Hematopoietic multipotent progenitor cell treated with erythropoietin and hydrocortisone succinate and interleukin-3 and kit ligand, for 8 days (in vitro differentiated cells): ENCODE measurements around the gene GPC5.

Experiments
- DNase-seq: peaks from one replicate; pipeline ENCODE4 v3.0.0-alpha.2; 2015

The GPC5 gene

DNA sequence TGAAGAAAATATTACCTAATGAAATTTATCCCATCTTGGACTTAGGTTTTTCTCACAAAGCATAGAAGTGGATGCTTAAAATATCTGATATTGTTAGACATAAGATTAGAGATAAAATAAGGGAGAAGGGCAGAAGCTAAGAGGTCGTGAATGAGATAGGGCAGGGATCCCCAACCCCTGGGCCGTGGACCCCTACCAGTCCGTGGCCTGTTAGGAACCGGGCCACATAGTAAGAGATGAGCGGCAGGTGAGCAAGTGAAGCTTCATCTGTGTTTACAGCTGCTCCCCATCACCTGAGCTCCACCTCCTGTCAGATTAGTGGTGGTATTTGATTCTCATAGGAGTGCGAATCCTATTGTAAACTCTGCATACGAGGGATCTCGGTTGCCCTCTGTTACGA, 202.9 kb downstream of the GPC5 start:
- no peak for DNase-seq

GRCh38 chr13:91601807-91602206, 203.4 kb downstream of the GPC5 start:
- no peak for DNase-seq

DNA sequence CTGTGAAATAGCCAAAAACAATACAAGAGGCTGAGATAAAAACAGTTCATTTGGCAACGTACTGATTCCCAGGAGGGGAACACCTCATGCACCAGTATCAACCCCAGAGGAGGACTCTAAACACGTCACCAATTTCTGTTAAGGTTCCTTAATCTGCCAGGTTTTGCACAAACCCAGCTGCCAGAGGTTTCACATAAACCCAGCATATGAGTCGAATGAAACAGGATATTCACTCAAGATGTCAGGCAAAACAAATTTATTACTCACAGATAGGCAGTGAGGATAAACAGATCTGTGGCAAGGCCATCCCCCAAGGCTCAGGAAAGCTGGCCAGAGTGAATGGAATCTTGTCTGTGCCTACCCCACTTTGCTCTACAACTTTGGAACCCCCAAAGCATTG, 210.9 kb downstream of the GPC5 start:
- no peak for DNase-seq

DNA sequence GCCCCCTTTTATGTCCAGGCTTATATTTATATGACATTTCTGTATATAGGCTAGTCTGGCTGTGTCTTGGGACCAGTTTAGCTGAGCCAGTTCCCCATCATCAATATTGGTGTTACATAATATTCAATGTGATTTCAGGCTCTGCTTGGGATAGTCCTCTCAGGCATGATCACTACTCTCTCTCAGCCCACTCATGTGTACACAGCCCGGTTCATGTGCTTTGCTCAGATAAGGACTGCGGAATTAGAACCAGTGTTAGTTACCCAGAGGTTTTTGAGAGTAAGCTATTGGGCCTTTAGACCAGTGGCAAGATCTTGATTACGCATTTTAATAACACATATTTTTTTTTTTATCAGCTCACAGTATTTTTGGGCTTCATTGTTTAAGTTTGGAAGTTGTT, 219.9 kb downstream of the GPC5 start:
- DNase-seq: no peak

DNA sequence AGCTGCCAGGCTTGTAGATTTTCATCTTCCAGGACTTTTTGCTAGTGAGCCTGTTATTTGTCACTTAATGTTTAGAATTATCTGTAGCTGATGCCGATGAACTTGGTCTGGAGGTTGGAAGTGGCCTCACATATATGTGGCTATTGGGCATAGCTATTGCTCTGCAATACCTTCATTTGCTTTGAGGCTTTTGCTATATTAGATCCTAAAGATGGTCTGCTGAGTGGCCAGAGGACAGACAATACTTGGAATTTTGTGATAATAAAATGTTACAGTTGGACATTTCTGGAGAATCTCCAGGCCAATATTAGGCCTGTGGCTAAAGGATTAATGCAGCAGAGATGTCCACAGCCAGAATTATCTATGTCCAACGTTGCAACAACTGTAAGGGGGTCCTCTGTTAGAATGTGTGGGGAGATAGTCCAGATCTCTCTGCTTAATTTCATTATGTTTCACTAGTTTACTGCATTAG, 222.3 kb downstream of the GPC5 start:
- DNase-seq: no peak

DNA sequence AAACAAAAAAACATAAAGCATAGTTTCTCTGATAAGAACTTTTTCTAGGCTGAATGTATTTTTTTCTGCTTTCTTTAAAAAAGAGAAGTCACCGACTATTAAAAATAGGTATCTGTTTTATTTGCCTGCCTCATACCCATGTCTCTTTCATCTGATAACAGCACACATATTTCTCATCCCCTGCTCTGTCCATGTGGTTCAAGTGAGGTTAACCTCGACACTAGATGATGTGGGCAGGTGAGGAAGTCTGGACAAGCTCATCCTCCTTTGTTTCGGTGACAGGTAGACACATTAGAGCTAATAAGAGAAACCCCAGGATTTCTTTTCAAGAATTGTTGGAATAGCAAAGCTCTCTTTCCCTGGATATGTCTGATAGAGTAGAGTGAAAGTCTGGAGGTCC, 222.7 kb downstream of the GPC5 start:
- DNase-seq: no peak

GRCh38 chr13:91621963-91622362, 223.5 kb downstream of the GPC5 start:
- DNase-seq: no peak

DNA sequence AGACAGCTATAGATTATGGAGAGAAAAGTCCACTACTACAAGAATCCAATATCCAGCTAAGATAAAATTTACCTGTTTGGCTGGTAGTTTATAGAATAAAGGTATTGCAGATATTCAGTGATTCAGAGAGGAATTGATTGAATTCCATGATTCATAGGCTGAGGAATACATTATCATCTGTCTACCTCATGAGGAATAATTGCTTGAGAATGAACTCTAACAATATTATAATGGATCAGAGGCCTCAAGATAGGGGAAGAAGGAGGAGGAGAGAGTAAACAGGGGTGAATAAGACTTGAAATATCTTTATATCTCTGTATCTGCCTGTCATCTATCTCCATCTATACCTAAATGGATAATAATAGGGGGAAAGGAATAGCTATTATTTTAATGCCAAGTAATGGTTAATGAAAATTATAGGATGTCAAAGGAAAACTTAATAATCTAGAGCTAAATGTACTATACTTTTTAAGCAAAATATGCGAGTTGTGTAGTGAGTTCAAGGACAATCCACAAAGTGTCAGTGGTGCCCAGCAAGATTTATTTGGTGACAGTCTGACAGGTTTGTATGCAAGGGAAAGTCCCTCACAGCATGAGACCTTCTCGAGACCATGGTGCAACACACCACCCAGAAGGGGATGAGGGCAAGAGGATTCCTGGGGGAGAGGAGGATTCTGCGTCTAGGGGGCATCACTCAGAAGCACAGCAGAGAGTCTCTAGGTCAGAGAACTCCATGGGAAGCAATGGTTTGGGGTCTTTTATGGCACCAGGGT, 224.5 kb downstream of the GPC5 start:
- no peak for DNase-seq

DNA sequence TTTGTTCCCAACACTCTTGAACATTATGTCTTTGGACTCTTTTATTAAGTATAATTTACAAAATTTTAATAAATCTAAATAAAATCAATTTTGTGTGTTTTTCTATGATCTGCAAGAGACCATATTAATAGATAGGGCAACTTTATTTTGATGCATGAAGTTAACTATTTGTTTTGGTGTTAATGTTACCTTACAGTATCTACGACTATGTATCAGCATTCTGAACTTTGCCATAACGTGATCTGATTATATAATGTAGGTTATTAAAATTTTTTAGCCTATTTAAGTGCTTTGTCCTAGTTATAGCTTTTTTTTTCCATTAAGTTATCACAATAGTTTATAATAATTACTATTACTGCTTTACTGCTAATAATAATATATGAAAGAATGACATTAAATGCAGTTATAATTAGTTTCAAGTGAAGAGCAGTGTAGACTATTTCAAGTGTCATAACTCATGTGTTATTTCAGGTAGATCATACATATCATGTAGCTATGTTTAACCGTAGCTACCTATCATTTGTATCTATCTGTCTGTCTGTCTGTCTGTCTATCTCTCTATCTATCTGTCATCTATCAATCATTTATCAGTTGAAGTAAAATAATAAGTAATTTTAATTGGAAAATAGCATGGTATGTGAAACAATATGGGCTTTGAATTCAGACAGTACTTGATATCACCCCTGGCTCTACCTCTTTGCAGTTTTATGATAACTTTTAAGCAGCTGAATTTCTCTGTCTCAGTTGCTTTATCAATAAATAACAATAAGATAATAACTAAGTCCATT, 229.7 kb downstream of the GPC5 start:
- DNase-seq: no peak

DNA sequence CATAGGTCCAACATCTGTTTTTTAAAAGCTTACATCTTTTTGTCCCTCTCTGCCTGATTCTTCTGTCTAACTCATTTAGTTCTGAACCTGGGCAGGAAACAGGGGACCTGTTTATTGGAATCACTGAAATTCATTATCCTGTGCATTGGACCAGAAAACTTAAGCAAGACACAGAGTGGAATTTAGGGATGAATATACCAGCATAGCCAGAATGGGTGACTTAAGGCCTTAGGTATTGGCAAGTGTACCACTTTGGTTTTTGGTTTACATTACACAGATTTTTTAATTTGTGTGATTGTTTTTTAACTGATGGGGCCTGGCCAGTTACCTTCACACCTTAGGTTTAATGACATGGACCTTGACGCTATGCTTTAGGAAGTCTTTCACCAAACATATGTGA, 232.5 kb downstream of the GPC5 start:
- no peak for DNase-seq

DNA sequence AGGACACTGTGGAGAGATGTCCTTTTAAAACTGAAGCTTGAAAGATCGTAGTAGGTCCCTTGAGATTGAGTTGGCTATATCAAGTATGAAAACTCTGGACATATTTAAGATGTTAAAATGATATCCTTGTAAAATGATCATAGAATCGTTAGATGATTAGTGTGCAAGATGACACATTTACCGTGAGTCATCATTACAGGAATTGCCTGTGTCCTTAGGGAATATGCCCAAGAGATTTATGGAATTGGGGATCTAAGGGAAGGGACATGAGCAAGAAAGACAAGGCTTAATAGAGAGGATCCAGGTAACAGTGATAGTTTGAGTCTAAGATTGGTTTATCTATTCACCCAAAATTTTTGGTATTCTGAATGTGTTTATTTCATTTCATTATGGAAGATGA, 233.7 kb downstream of the GPC5 start:
- DNase-seq: no peak

- no peak for DNase-seq
These were observed 240.9 kb downstream of the GPC5 start for GRCh38 chr13:91639330-91639729.

- DNase-seq: peak; percentile 4
These were observed 245.0 kb downstream of the GPC5 start for GRCh38 chr13:91643394-91643793.

DNA sequence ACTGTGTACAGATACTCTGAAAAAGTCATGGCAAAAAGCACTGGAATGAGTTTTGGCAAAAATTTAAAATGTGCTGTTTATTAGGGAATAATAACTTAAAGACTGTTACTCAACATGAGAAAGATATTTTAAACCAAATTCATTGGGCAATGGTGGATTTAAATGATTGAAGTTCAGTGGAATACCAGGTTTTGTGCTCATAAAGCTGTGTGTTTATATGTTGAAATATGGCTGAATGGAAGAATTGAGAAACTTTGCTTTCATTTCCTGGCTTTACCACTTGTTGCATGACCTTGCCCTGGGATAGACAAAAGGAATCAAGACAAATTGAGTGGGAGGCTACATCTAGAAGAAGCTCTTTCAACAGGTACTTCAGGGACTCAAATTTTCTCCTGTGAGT, 246.4 kb downstream of the GPC5 start:
- no peak for DNase-seq

DNA sequence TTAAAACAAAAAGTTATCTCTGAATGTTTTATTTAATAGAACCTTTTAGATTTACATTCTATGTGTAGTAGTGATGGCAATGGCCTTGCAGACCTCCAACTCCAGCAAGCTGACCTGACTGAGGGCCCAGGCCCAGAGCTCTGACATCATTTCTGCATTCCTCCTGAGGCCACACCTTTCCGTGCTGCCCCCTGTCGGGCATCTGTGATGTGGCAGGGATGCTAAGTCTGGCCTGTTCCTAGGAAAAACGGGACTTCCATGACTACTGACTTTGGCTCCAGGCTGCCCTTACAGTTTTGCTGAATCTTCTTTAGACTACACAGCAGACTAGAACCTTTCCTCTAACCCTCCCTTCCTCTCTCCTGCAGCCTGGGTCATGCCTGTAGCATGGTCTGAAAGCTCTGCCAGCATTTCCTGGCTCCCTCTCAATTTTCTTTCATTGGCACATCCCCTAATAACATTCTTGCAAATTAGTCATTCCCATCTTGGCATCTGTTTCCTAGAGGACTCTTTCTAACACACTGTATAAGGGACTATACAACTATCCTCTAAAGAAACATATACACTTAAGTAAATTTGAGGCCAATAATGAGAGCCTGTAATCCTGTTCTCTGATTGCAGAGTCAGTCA, 249.1 kb downstream of the GPC5 start:
- DNase-seq: peak; percentile 1

DNA sequence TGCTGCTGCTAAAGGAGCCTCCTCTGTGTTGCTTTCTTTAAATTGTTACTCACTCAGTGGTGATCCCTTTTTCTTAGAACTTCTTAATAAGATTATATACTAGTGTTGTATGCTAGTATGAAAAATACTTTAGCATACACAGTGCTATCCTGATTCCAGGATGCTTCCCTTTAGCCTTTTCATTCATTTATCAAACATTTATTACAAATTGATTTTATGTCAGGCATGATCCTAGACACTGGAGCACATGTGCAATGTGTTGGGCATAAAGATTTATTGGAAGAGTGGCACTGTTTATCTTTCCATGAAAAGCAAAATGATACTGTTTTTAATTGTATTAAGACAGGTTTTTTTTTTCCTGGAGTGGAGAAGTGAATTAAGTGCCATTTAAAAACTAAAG, 249.6 kb downstream of the GPC5 start:
- no peak for DNase-seq

DNA sequence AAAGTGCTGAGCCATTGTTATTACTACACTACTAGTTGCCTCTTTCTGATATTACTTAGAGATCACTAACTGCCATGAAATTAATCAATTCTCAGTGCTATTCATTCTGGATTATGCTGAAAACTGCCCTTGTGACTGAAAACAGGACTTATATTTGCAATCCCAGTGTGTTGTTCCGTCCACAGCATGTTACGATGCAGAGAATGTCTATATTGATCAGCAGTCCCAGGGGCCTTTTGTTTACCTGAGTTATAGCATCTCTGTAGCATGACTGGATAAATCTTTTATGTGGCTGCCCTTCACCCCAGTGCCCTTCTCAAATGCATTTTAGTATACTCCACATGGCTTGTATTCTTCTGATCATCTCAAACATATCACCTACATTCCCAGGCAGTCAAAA, 251.0 kb downstream of the GPC5 start:
- no peak for DNase-seq

DNA sequence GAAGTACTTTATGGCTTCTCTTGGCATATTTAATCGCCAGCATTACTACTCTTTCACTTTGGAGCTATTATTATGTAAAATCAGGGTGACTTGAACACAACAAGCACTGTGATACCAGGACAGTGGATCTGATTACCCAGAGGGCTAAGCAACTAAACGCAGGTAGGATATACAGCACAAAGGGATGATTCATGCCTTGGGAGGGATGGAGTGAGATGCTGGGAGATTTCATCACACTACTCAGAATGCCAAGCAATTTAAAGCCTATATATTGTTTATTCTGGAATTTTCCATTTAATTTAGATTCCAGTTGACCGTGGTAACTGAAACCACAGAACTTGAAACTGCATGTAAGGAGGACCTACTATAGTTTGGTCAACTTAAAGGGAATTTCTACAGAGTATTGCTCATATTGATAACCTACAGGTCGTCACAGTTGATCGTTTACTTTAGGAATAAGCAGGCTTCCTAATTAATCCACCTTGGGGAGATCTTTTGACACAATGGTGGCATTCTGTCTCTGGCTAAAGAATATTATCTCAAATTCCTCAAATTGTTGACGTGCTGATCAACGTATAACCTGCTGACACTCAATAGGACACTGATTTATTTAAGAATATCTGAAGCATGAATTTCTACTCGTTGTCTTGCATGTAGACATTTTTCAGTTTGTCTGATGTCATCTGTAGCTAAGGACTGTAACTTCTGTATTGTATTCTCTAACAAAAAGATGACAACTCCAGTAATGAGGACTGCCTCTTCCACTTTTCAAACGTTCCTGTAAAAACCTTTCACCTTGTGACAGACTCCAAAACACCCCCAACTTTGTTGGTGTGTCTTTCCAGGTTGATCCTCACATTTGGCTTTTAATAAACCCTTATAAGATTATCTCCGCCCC, 254.2 kb downstream of the GPC5 start:
- no peak for DNase-seq

GRCh38 chr13:91655731-91656130, 257.3 kb downstream of the GPC5 start:
- DNase-seq: no peak

GRCh38 chr13:91657283-91657682, 258.9 kb downstream of the GPC5 start:
- DNase-seq: no peak

GRCh38 chr13:91659256-91660075, 261.0 kb downstream of the GPC5 start:
- no peak for DNase-seq

GRCh38 chr13:91660076-91660415, 261.6 kb downstream of the GPC5 start:
- DNase-seq: no peak
